ENCODE data around the gene PCDHGB3.
"Not testable (repeated sequence)": the region's sequence is repeated elsewhere in the genome, so short reads cannot be mapped to it uniquely, and the experiment has no call there.

Gene PCDHGB3

GRCh38 chr5:141356950-141357349, 13.1 kb upstream of the PCDHGB3 start:
- DNase-seq (ENCODE audit: low read depth in 2 of 2): no peak

- no peak for DNase-seq (ENCODE audit: low read depth in 2 of 2)
Measured at GRCh38 chr5:141359790-141360426, 10.1 kb upstream of the PCDHGB3 start, which contains the start of gene PCDHGB2. Gene PCDHGB2 (plus strand): TSS chr5:141359994. CDS start chr5:141360136, 142 bp downstream.

GRCh38 chr5:141360685-141361084, 9.4 kb upstream of the PCDHGB3 start:
- DNase-seq (ENCODE audit: low read depth in 2 of 2): no peak

GRCh38 chr5:141362719-141363118, 7.3 kb upstream of the PCDHGB3 start:
- no peak for DNase-seq (ENCODE audit: low read depth in 2 of 2)

GRCh38 chr5:141363952-141364660, 5.9 kb upstream of the PCDHGB3 start, which contains the start of gene PCDHGA5:
Gene PCDHGA5 (plus strand): TSS chr5:141364162. CDS start chr5:141364331, 169 bp downstream.
- DNase-seq (ENCODE audit: low read depth in 2 of 2): no peak

GRCh38 chr5:141366016-141366896, 3.8 kb upstream of the PCDHGB3 start:
- DNase-seq (ENCODE audit: low read depth in 2 of 2): no peak

- DNase-seq (ENCODE audit: low read depth in 2 of 2): no peak
Measured at GRCh38 chr5:141371572-141372475, 1.8 kb downstream of the PCDHGB3 start.

GRCh38 chr5:141373673-141374317, 3.8 kb downstream of the PCDHGB3 start, which contains the start of gene PCDHGA6:
Gene PCDHGA6 (plus strand): TSS chr5:141373891. CDS start chr5:141374084, 193 bp downstream.
- DNase-seq (ENCODE audit: low read depth in 2 of 2): no peak

GRCh38 chr5:141374627-141375026, 4.6 kb downstream of the PCDHGB3 start:
- DNase-seq (ENCODE audit: low read depth in 2 of 2): no peak

GRCh38 chr5:141375444-141376155, 5.6 kb downstream of the PCDHGB3 start:
- not testable (repeated sequence) for DNase-seq (ENCODE audit: low read depth in 2 of 2)

GRCh38 chr5:141382469-141383294, 12.6 kb downstream of the PCDHGB3 start, which contains the start of gene PCDHGA7:
Gene PCDHGA7 (plus strand): TSS chr5:141382742. CDS start chr5:141382900, 158 bp downstream.
- DNase-seq (ENCODE audit: low read depth in 2 of 2): no peak

GRCh38 chr5:141383345-141383744, 13.3 kb downstream of the PCDHGB3 start:
- DNase-seq (ENCODE audit: low read depth in 2 of 2): no peak

GRCh38 chr5:141384471-141385267, 14.6 kb downstream of the PCDHGB3 start:
- no peak for DNase-seq (ENCODE audit: low read depth in 2 of 2)

- not testable (repeated sequence) for DNase-seq (ENCODE audit: low read depth in 2 of 2)
Measured at GRCh38 chr5:141387557-141388311, 17.7 kb downstream of the PCDHGB3 start, which contains the start of gene PCDHGB4. Gene PCDHGB4 (plus strand): TSS chr5:141387698. CDS start chr5:141387885, 187 bp downstream.

- no peak for DNase-seq (ENCODE audit: low read depth in 2 of 2)
Measured at GRCh38 chr5:141388661-141389060, 18.6 kb downstream of the PCDHGB3 start.

- no peak for DNase-seq (ENCODE audit: low read depth in 2 of 2)
Measured at GRCh38 chr5:141389153-141390042, 19.4 kb downstream of the PCDHGB3 start.

Data from stimulated activated CD4-positive, alpha-beta T cell treated with anti-CD3 and anti-CD28 coated beads, Interleukin-4, amount 100 ng/mL, for 48 hours (primary cell).